Left colon (tissue), 2 donors: ENCODE measurements around the gene ARL6IP1. TPM values are rescaled to one million over a fixed set of nuclear protein-coding genes. Genes with fewer than 3 reads are reported as not detected.
"Not testable (repeated sequence)": the region's sequence is repeated elsewhere in the genome, so short reads cannot be mapped to it uniquely, and the experiment has no call there.

ENCODE experiments used
- ATAC-seq: fragments of 200-7000 bp; cut with Tn5 transposase; one replicate; pipeline ENCODE4 v1.9.1; 2020; ENCODE audit warnings: mild to moderate bottlenecking, moderate library complexity
- DNase-seq, 2 donors: peaks; one replicate each; pipeline ENCODE4 v3.0.0-alpha.2; 2020
- intact Hi-C, 2 donors: fragments of 100-400 bp; cut with DNase I in 1 of 2; cut with micrococcal nuclease in 1 of 2; formaldehyde crosslinking; loops; one replicate each; pipeline versions ENCODE4 v1.11.2 to v1.14.0; 2022; cut with DNase I, micrococcal nuclease
- total RNA-seq, 2 donors: library from RNA; stranded (reverse); fragmentation: NEBNext Ultra II Directional; extraction: Animal tissue kit (Norgen Biotek cat#: 25700); gene quantifications; one replicate each; pipeline ENCODE4 v1.2.1, GENCODE V29; 2021
- donor health status: DM: no; HTN: no; CAD: no.
- donor health status: DM: yes; HTN: yes; CAD: no.

ARL6IP1 gene
- total RNA-seq, 2 donors from 2014 or later: 139 to 140 TPM

GRCh38 chr16:18802767-18803343, 1.5 kb upstream of the ARL6IP1 start:
- ATAC-seq (no peak), DNase-seq (peak in 1 of 2 donors; percentile 20)
- intact Hi-C loops: no loop called here

- peak; percentile 3 for ATAC-seq
- intact Hi-C loops: no loop called here
- DNase-seq: peak in 1 of 2 donors; percentile 33
Observed at GRCh38 chr16:18800775-18801144, 589 bp downstream of the ARL6IP1 start.

- ATAC-seq: peak; percentile 12
- intact Hi-C loops: no loop called here
- DNase-seq: no peak
Observed at GRCh38 chr16:18800293-18800692, 1.1 kb downstream of the ARL6IP1 start.

GRCh38 chr16:18799500-18799899, 1.8 kb downstream of the ARL6IP1 start:
- DNase-seq (no peak), ATAC-seq (no peak)
- intact Hi-C loops: no loop called here

- DNase-seq: no peak
- ATAC-seq: no peak
- intact Hi-C loops: no loop called here
Observed at GRCh38 chr16:18797746-18798145, 3.6 kb downstream of the ARL6IP1 start.

- DNase-seq (no peak), ATAC-seq (no peak)
- intact Hi-C loops: no loop called here
Observed at GRCh38 chr16:18796377-18796776, 5.0 kb downstream of the ARL6IP1 start.

- DNase-seq (no peak), ATAC-seq (no peak)
- intact Hi-C loops: no loop called here
Observed at GRCh38 chr16:18792836-18793433, 8.4 kb downstream of the ARL6IP1 start.

- intact Hi-C loops: no loop called here
- DNase-seq (peak; percentile 93 to 98), ATAC-seq (peak; percentile 92)
Observed at GRCh38 chr16:18789850-18790706, 11.3 kb downstream of the ARL6IP1 start, which contains the start of gene RPS15A. TSS of gene RPS15A (minus strand) at chr16:18790334. CDS start at chr16:18789113, 1,221 bp downstream.

GRCh38 chr16:18789515-18789849, 11.9 kb downstream of the ARL6IP1 start:
- DNase-seq: no peak
- ATAC-seq: no peak
- intact Hi-C loops: no loop called here

GRCh38 chr16:18788828-18789514, 12.4 kb downstream of the ARL6IP1 start:
- intact Hi-C loops: no loop called here
- DNase-seq: no peak
- ATAC-seq: peak; percentile 33

- intact Hi-C loops: no loop called here
- ATAC-seq: no peak
- DNase-seq: no peak
Observed at GRCh38 chr16:18784917-18785623, 16.3 kb downstream of the ARL6IP1 start.

- ATAC-seq (no peak), DNase-seq (no peak)
- intact Hi-C loops: no loop called here
Observed at GRCh38 chr16:18783430-18784341, 17.7 kb downstream of the ARL6IP1 start.

- no peak for ATAC-seq
- DNase-seq: no peak
- intact Hi-C loops: no loop called here
Observed at GRCh38 chr16:18782697-18783429, 18.5 kb downstream of the ARL6IP1 start.

- ATAC-seq, intact Hi-C loops, DNase-seq: not testable (repeated sequence)
Observed at GRCh38 chr16:18781232-18781631, 20.1 kb downstream of the ARL6IP1 start.

GRCh38 chr16:18780460-18781026, 20.8 kb downstream of the ARL6IP1 start:
- peak; percentile 17 for ATAC-seq
- intact Hi-C loops, DNase-seq: not testable (repeated sequence)

GRCh38 chr16:18777664-18778063, 23.7 kb downstream of the ARL6IP1 start:
- ATAC-seq, DNase-seq, intact Hi-C loops: not testable (repeated sequence)

- ATAC-seq, intact Hi-C loops: not testable (repeated sequence)
Observed at GRCh38 chr16:18776334-18776733, 25.0 kb downstream of the ARL6IP1 start.

More at GRCh38 chr16:18776334-18776733, 25.0 kb downstream of the ARL6IP1 start:
- DNase-seq: not testable (repeated sequence)
